ENCODE data around the gene SUOX.

DNA sequence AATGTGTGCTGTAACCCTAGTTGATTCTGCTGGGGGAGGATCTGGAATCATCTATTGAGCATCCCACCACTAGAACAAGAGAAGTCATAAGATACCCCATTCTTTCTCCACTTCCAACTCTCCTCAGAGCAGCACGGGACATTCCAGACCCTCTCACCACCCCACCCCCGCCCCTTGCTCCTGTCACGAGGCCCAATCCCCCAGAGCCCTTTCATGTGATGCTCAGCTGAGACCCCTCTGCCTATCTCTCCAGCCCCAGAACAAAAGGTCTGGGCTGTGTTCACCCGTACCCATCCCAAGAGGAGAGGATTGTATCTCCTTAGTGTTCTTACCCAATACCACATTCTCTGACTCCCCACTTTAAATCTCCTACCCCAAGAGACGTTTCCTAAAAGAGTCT lies 31.8 kb upstream of the SUOX start:
- TF ChIP-seq POLR2A (IDR thresholded peaks at IDR 0.05; ENCODE audit: low read length): no peak
- no peak for TF ChIP-seq GATA1 (IDR thresholded peaks at IDR 0.05; ENCODE audit: low read depth, low read length)

Data from erythroblast (primary cell).